HPDE6-E6E7 (cell line): Measurements from ENCODE around the gene TMEM117.
A peak's percentile ranks its signal among the peaks of the same experiment; 100 is the strongest.

Experiments used
- DNase-seq: peaks from one replicate; pipeline ENCODE4 v3.0.0; 2011; ENCODE audit warnings: missing footprints; ENCODE audit errors: extremely low spot score

Gene TMEM117

DNA sequence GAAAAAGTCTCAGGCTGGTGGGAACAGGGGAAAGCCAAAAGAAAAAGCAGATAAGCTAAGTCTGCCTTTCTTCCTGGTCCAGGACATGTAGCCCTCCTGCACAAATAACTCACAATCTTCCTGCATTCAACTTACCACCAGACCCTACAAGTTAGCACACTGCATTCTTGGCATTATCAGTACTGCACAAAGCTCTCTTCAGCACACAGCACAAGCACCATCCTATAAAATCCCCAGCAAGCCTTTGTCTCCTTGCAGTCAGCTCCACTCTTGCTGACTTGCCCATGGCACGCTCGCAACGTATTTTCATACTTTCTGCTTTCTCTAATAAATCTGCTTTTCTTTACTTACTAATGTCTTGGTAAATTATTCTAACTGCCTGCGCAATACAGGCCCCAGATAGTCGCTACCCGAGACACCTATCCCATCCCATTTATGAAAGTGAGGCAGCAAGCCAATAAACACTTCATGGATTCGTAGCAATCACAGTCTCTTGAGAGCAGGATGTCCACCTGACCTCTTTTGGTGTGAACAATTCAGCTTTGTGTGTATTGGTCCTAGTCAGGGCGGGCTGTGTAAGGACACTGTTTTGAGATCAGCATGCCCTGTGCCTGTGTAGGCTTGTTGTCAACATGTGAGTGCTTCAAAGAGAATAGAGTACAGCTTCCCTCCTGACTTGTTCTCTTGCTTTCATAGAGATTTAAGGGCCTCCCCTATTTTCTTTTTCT, 49.0 kb downstream of the TMEM117 start:
- DNase-seq: no peak

DNA sequence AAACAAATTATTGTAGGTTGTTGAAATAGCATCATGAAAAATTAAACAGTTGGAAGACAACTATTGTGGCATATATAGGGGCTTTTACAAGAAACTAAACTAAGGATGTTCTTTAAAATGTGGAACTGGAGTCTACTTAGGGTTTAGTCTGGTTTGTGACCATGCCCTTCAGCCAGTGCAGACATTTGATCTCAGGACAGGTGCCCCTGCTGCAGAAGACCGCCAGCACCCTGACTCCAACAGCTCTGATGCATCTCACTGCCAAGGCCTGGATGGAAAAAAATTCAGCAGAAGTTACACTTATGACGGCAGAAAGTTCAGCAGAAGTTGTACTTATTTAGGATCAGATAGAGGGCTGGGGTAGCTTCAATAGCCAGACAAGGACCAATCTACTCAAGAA, 51.5 kb downstream of the TMEM117 start:
- no peak for DNase-seq

DNA sequence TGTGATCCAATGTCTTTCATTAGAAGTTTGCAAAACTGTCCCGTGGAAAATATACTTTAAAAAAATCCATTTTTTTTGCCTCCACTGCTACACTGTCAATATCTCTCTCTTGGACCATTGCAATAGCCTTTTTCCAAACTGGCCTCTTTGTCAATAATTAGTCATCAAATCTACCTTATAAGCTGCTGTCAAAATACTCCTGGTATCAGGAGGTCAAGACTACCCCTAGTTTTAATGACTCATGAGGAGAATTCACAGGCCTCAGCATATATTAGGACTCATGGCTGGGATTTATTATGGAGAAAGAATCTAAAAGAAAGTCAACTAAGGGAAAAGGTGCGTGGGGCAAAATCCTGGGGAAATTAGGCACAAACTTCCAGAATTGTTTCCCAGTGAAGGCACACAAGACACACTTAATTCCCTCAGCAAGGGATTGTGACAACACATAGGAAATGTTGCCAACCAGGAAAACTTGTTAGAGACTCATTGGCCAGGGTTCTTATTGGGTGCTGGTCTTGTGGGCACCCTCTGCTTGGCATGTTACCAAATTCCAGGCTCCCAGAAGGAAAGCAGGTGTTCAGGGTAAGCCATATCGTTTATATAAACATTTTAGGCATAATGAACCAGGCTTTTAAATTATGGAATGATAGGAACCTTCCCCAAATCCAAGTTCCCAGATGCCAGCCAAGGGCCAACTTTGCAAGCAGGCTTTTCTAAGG, 56.1 kb downstream of the TMEM117 start:
- DNase-seq: peak; percentile 25

DNA sequence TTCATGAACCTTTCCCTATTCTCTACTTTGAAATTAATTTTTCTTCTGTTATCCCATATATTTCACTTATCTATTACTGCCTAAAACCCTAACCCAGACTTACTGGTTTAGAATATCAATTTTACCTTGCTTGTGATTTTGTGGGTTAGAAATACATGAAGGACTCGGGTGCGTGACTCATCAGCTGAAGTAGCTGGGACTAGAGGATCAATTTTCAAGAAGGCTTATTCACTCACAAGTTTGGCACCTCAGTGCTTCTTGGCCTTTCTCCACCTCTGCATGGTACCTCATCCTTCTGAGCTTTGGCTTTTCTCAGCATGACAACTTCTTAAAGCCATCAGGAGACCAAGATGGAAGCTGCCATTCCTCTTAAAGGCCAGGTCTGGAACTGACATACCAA, 57.8 kb downstream of the TMEM117 start:
- peak; percentile 19 for DNase-seq

DNA sequence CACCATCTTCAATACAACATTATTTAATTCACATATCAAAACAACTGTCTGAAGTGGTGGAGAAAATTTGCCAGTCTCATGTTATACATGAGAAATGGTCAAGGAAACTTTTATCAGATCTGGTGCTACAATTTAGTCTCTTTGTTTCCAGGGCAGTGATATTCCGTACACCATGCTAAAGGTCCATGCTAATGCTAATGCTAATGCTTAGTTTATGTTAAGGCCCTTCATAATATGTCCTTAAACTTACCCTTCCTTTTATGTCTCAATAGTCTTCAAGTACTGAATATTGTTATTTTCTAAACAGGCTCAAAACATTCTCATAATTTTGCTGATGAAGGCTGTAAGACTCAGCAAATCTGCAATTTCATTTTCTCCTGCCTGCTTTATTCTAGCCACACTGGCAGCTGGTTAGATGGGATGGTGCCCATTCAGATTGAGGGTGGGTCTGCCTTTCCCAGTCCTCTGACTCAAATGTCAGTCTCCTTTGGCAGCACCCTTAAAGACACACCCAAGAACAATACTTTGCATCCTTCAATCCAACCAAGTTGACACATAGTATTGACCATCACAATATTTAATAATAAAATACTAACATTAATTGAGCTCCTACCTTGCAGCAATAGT, 59.8 kb downstream of the TMEM117 start:
- no peak for DNase-seq

DNA sequence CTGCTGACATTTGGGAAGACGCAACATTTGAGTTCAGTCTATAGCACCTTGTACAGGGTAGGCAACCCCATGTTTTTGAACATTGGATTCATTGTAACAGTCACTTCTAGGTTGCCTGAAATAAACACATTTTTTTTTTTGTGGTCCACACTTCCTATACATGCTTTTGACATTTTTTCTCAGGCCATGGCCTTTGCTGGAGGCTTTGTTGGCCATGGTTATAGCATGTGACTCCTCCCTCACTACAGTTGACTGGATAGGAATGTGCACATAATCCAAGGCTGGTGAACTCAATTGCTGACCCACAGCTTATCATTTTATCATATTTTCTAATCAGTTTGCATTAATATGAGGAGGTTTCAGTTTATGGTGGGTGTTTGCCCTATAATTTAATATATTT, 60.6 kb downstream of the TMEM117 start:
- no peak for DNase-seq

DNA sequence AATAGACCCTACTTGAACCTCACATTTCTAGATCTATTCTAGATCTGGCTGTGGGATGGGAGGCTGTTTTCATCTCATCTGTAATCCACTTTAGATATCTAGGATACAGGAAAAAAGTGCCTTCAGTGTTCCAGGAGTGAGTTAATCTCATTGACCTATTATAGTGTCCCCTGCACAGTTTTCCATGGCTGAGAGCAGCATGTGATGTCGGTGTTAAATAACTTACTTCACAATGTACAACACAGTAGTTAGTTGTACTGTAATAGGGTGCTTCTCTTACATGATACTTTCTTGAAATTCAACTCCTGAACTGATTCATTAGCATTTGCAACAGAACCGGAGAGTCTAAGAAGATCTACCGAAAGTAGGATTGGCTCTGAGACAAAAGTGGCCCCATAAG, 62.6 kb downstream of the TMEM117 start:
- DNase-seq: no peak

DNA sequence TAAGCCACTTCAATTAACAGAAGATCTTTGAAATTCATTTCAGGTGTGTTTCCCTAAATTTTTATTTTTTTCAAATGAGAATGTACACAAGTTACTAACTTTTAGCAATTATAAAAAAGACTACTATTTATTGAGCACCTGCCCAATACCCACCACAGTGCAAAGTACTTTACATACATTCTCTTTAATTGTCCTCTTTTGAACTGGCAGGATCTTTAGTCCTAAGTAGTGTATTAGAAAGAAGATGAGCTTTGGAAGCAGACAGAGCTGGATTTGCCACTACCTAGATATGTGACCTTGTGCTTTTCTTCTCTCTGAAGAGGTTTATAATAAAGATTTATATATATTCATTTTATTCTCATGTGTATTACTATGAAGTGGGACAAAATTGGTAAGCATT, 63.7 kb downstream of the TMEM117 start:
- no peak for DNase-seq

DNA sequence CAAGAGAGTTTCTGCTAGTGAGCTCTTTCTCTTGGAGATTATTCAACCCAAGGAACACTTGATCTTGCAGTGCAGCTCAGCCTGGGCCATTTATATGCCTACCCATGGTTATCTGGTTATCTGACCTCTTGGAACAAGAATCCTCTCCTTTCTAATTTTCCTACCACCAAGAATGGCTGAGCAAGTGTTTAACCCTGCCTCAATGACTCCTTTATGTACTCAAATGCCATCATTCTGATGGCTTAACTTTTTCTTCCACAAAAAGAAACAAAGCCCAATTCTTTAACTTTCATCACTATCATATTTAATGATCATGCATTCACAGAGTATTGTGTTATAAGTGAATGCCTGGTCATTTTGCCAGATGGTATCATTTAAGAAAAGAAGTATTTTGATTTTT, 67.8 kb downstream of the TMEM117 start:
- no peak for DNase-seq

DNA sequence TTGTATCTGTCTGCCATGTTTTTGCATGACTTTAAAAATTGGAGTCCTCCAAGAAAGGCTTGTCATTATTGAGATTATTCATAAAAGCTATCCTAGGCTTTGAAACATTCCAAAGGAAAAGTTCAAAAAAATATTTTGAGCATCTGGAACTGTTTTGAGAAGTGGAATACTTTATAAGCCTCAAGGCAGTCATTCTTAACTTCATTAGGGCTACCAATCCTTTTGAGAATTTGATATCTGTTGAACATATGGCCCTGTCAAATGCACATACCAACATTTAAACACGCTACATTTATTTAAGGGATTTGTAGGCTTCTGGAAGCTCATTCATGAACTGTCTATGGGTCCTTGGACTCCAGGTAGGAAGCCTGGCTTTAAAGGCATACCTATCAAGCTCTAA, 77.0 kb downstream of the TMEM117 start:
- DNase-seq: no peak

DNA sequence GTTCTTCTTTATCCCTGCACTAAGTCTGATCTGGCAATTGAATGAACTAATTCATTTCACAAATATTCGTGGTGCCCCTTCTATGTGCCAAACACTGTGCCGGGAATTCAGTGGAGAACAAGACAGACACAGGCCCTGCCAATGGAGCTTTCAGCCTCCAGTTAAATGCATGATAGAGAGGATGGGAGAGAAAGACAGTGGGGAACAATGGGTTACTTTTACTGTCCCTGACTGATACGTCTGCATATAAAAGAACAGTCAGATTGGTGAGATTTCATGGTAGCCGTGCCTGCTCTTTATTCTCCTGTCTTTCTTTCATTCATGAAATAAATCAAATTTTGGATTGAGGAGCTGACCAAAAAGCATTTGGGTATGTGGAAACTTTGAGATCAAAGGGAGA, 78.5 kb downstream of the TMEM117 start:
- DNase-seq: no peak

DNA sequence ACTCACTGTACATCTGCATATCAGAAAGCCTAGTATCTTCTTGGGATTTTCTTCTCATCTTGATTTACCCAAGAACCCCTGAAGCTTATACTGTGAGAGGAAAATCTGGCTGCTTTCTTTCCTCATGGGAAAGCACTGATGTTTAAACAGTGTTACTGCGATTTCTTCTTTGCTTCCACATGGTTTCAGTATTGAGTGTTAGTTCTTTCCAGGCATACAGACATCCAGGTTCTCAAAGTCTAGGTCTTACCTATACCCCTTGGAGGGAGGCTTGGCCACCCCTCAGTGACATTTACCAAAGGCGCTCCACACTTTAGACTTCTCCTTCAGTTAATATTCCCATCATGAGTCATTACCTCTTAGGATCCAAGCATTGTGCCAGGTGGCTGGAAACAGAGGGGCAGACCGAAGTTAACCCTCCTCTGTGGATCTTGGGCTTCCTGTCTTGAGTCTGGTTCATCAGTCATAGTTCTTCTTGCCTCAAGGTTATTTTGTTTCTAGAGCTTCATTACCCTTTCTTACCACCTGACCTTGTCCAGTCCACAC, 79.1 kb downstream of the TMEM117 start:
- no peak for DNase-seq

DNA sequence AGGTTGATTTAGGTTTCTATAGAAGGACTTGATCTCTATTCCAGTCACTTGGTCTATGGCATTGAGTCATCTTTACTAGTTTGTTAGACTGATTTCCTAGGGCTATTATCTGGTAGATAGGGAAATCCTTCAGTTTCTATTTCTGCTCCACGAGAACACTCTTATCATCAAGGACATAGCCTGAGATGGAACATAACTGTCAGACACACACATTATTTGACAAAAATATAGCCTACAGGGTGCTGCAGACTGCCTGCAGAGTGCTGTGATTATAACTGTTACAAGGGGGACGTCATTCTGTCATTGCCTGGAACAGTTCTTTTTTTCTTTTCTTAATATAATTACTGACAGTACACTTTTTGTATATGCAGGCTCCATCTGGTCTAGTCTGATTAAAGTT, 82.0 kb downstream of the TMEM117 start:
- DNase-seq: no peak

DNA sequence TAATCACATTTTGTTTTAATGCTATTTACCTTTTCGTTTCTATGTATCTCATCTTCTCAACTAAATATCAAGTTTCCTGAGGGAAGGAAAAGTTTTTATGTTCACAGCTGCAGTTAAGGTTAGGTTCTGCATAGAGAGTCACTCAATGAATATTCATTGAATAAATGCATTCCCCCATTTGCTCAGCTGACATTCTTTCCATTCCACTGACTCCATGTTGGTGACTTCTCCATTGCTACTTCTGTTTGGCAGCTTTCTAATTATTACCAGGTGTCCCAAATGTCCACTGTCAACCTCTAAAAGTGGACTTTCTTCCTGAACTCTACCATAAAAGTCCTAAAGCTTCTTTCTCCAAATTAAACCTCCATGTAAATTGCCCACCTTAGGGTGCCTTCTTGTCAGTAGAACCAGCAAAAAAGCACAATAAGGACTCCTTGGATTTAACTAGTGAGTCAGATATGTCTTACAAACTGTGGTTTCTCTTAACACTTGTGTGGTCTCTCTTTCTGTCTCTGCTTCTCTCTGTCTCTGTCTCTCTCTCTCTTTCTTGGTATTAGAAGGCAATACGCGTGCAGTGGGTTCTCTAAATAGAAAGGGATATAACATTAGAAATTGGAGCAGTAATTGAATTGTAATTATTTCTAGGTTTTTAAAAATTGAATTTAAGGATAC, 85.9 kb downstream of the TMEM117 start:
- DNase-seq: no peak

DNA sequence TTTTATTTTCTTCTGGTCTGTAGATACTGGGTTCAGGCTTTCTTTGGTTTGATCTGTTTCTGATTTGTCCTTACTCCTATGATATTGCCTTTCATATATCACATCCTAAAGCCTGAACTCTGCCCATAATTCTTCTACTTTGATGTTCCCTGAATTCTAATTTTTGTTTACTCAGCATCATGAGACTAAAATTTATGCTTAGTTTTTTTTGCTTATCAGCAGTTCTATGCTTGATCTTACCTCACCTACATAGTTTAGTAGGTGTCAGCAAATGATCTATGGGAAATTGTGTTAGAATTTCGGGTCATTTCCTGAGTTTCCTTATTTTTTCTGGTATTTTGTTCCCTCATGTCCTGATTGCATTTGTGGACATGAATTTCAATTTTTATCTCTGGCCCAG, 94.2 kb downstream of the TMEM117 start:
- no peak for DNase-seq

DNA sequence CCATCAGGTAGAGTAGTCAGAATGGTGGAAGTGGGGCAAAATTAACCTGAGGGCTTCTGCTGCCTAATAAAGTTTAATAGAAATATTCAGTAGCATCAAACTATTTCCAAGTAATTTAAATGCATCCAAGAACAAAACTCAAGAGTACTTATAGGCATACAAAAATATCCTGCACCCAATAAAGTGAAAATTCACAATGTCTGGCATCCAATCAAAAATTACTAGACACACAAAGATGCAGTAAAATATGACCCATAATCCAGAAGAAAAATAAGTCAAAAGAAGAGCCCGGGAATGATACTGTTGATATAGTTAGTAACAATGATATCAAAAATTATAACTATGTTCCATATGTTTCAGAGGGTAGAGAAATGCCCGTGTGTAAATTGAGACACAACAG, 95.3 kb downstream of the TMEM117 start:
- DNase-seq: no peak

DNA sequence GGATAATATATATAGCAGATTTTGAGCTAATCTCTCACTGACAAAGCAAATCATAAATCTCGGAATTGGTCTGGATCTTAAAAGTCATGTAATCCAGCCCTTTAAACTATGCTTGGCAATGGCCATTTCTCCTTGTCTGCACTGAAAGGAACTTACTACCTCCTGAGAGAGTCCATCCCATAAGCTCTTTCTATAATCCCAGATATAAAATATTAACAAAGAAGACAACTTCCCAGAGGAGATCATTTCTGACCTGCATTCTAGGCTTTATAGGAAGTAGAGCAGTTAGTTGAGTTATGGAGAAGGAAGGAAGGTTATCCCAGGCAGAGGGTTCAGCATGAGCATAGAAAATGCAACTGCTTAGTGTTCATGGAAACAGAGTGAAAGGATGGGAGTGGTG, 99.7 kb downstream of the TMEM117 start:
- no peak for DNase-seq

DNA sequence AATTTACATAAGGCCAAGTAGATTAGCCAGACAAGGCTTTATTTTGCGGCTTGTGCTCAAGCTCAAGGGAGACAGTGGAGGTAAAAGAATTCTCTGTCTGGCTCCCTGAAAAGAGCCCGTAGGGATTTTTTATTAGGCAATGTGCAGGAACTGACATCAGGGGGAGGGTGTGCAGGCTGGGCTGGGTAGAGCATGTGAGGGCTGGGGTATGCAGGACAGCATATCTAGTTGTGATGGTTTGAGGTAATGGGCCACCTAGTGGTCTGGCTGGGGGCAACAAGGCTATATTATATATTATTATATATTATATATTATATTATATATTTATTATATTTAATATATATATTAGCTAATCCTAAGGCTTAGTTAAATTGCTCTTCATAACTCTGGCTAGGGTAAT, 102.1 kb downstream of the TMEM117 start:
- peak; percentile 9 for DNase-seq

DNA sequence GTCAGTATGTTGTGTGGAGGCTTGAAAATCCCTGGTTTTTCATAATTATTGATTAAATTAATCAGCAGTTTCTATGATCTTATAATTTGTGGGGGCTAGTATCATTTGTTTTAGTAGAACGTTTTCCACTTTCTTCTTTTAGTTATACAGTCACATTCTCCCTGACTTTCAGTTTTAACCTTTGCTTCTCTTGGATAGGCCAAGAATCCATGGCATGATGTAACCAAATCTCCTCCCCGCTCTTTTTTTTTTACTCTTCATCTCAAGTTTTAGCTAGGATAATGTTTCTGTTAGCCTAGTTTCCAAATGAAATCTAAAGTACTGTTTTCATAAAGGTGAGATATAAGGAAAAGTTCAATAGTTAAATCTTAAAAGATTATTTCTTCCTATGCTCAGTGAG, 106.5 kb downstream of the TMEM117 start:
- no peak for DNase-seq

DNA sequence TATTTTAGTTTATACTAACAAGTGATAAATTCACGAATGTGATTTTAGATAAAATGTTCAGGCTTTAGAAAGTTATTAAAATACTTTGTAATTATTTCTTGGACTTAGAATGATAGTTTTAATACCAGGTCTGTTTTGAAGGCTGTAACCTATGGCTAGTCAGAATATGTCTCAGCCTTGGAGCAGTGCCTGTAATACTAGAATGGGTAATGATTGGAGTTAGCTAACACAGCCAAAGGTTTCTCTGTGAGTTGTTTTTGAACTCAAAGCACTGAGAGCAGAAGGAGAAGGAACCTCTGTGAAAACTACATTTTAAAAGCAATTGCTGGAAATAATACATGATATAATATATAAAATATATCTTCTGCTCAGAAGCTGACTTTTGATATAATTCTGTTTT, 110.1 kb downstream of the TMEM117 start:
- no peak for DNase-seq

DNA sequence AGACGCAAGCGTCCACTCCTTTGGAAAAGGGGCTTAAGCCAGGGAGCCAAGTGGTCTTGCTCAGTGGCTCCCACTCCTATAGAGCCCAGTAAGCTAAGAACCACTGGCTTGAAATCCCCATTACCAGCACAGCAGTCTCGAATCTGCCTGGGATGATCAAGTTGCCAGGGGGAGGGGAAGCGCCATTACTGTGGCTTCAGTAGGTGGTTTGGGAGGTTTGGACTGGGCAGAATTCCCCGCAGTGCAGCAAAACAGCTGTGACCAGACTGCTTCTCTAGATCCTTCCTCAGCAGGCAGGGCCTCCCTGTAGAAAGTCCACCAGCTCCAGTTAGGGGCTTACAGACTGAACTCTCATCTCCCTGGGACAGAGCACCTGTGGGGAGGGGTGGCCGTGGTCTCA, 115.4 kb downstream of the TMEM117 start:
- DNase-seq: no peak

DNA sequence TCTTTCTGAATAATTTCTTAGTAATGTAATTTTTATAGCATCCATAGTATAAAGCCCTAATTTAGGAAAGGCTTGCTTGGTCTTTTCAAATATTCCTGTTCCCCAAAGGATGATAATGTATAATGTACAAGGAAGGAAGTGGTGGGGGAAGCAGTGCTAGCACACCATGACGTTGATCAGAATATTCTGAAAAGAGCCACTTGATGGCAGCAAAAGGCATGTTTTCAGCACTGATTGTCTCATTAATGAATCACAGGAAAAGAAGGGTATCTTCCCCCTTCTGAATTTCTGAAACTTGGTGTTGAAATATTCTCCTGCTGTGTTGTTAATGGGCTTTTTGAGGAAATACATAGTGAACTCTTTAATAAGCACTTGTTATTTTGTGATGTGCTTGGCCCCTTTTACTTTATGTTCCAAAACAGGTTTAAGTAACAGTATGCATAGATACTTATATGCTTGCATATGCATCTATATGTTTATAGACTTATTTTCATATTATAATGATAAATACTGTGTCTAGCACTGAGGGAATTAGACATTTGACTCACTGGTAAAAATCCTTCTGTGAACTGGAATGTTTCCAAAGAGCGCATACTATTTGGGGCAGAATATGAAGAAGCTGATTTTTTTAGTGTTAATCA, 122.0 kb downstream of the TMEM117 start:
- peak; percentile 45 for DNase-seq
